ENCODE measurements around the gene OR6V1.

- TF ChIP-seq POLR2A (IDR thresholded peaks at IDR 0.05; ENCODE audit: low read length): no peak
- no peak for TF ChIP-seq EP300 (IDR thresholded peaks at IDR 0.05)
- no peak for TF ChIP-seq CTCF (IDR thresholded peaks at IDR 0.05)
- TF ChIP-seq PHF8 (IDR thresholded peaks at IDR 0.05; ENCODE audit: borderline replicate concordance, low read depth): no peak
- no peak for TF ChIP-seq HOXB13 (CRISPR knock-in tag; IDR thresholded peaks at IDR 0.05; ENCODE audit: low read depth)
- TF ChIP-seq NFE2L2 (conservative IDR thresholded peaks at IDR 0.05; ENCODE audit: low read length): no peak
- TF ChIP-seq PBX3 (IDR thresholded peaks at IDR 0.05): no peak
- TF ChIP-seq E2F6 (IDR thresholded peaks at IDR 0.05; ENCODE audit: borderline replicate concordance, low read depth): no peak
- TF ChIP-seq USF2 (IDR thresholded peaks at IDR 0.05): no peak
- no peak for TF ChIP-seq RARB (CRISPR knock-in tag; IDR thresholded peaks at IDR 0.05)
- no peak for TF ChIP-seq BHLHE40 (IDR thresholded peaks at IDR 0.05; ENCODE audit: low read depth, low read length)
Measured at GRCh38 chr7:143027683-143028082, 24.5 kb upstream of the OR6V1 start.

Measured in A549 (cell line).